Upper lobe of left lung (tissue), 6 donors: ENCODE data around the gene ZNF280C. TPM values are rescaled to one million over a fixed set of nuclear protein-coding genes. Genes with fewer than 3 reads are reported as not detected.

ENCODE experiments used
- ATAC-seq, 2 donors: fragments of 200-7000 bp; cut with Tn5 transposase; one replicate each; pipeline ENCODE4 v1.9.1; 2022; ENCODE audit warnings: mild to moderate bottlenecking in 2 of 2, moderate library complexity in 2 of 2; ENCODE audit not compliant: low FRiP score in 2 of 2
- DNase-seq, 2 donors: peaks; one replicate each; pipeline ENCODE4 v3.0.0-alpha.2; 2019 to 2020
- H3K27ac ChIP-seq, 4 donors: fragments of 200-600 bp; sonication (generic); one replicate each; pipeline ENCODE4 v1.5.1; 2016 to 2019
- H3K27me3 ChIP-seq, 4 donors: fragments of 200-600 bp; sonication (generic); one replicate each; pipeline ENCODE4 v1.5.1; 2017 to 2019
- H3K36me3 ChIP-seq, 4 donors: fragments of 200-600 bp; sonication (generic); one replicate each; pipeline ENCODE4 v1.5.1; 2016 to 2019
- H3K4me1 ChIP-seq, 4 donors: fragments of 200-600 bp; sonication (generic); one replicate each; pipeline ENCODE4 v1.5.1; 2018 to 2019
- H3K4me3 ChIP-seq, 4 donors: fragments of 200-600 bp; sonication (generic); one replicate each; pipeline ENCODE4 v1.5.1; 2017 to 2019; ENCODE audit warnings: mild to moderate bottlenecking in 2 of 4, moderate library complexity in 1 of 4
- H3K9me3 ChIP-seq, 4 donors: fragments of 200-600 bp; sonication (generic); one replicate each; pipeline ENCODE4 v1.5.1; 2018 to 2019
- CTCF ChIP-seq, 6 experiments: fragments of 450-650 bp in 4 of 6; fragments of 200-600 bp in 2 of 6; sonication (generic) in 2 of 6; IDR thresholded peaks; one replicate each; pipeline ENCODE4 v1.5.1; 2016 to 2019; ENCODE audit warnings: antibody characterized with exemption in 6 of 6
- EP300 ChIP-seq, 4 donors: sonication (generic); formaldehyde crosslinking; IDR thresholded peaks; one replicate each; pipeline ENCODE4 v1.5.1; 2017; ENCODE audit warnings: antibody characterized with exemption in 4 of 4, control low read depth in 2 of 4
- POLR2A ChIP-seq, 4 donors: fragments of 450-650 bp; IDR thresholded peaks; one replicate each; pipeline ENCODE4 v1.5.1; 2016 to 2017; ENCODE audit warnings: antibody characterized with exemption in 4 of 4, mild to moderate bottlenecking in 2 of 4
- POLR2AphosphoS5 ChIP-seq, 2 donors: sonication (generic); formaldehyde crosslinking; IDR thresholded peaks; one replicate each; pipeline ENCODE4 v1.5.1; 2017; ENCODE audit warnings: antibody characterized with exemption in 2 of 2
- WGBS, 2 donors: methylation state at CpG; one replicate each; pipeline ENCODE4 v1.1.5; 2017 to 2018; 5-methylcytosine and 5-hydroxymethylcytosine counted together
- total RNA-seq, 6 donors: library from RNA; depleted of rRNA in 4 of 6; stranded (reverse); fragments of >200 nt in 4 of 6; gene quantifications; one replicate each; pipeline versions ENCODE4 v1.1.0 to v1.2.1, GENCODE V29; 2016 to 2021
- donor health status: DM: no; HTN: no; CAD: no; lungs with moderate emphysema.
- donor health status: DM: no; HTN: yes; CAD: no; lungs with severe emphysema.

Gene ZNF280C
- total RNA-seq, 6 donors from 2014 or later: 2.8 to 3.8 (median 3.4) TPM

DNA sequence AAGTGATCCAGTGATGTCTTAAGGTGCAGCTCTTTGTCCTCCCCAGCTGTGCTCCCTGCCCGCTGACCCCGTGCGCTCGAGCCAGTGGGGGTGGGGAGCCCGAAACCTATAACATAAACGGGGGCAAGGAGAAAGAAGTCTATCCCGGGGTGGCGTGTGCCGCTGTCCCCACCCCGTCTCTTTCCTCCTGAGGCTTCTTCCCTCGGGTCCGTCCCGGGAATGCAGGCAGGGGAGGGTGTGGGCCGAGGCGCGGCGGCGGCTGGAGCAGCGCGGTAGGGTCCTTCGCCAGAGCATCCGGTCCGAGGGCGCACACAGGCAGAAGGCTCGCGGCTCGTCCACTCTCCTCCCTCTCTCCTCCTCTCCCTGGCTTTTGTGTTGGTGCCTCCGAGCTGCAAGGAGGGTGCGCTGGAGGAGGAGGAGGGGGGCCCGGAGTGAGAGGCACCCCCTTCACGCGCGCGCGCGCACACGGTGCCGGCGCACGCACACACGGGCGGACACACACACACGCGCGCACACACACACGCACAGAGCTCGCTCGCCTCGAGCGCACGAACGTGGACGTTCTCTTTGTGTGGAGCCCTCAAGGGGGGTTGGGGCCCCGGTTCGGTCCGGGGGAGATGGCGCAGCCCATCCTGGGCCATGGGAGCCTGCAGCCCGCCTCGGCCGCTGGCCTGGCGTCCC lies 97.1 kb downstream of the ZNF280C start, which contains the start of gene RAB33A:
TSS of gene RAB33A (plus strand) at position 517 of the 681 bp plus-strand sequence. CDS start at position 618, 101 bp downstream.
- no peaks in the 10 kb centered on the region for H3K27me3 ChIP-seq
- peaks cover 3 to 21% (median 9%) of the 10 kb centered on the region in 4 donors for H3K4me1 ChIP-seq
- ATAC-seq: peak; percentile 57 to 65
- WGBS, 2 donors: 44% methylated on average over 50 of the region's 61 CpGs; no CpG with 5 or more reads in 1 of the 2 donors
- H3K9me3 ChIP-seq: no peaks in the 10 kb centered on the region
- H3K36me3 ChIP-seq: no peaks in the 10 kb centered on the region
- TF ChIP-seq POLR2A (IDR thresholded peaks at IDR 0.05): no peak
- no peak for TF ChIP-seq EP300 (IDR thresholded peaks at IDR 0.05)
- no peak for TF ChIP-seq CTCF (IDR thresholded peaks at IDR 0.05)
- H3K4me3 ChIP-seq: peak within 1 kb of the TSS; percentile 1 to 54 (median 50)
- peak within 1 kb of the TSS in 3 of 4 donors; percentile 39 to 79 (median 59) for H3K27ac ChIP-seq
- DNase-seq: peak in 1 of 2 donors; percentile 85

GRCh38 chrX:130170752-130171445 lies 97.8 kb downstream of the ZNF280C start:
- peak; percentile 42 to 53 for DNase-seq
- H3K4me1 ChIP-seq: peaks cover 3 to 22% (median 9%) of the 10 kb centered on the region in 4 donors
- no peaks in the 10 kb centered on the region for H3K9me3 ChIP-seq
- no peaks in the 10 kb centered on the region for H3K36me3 ChIP-seq
- peak overlapping the region in 2 of 4 donors; percentile 39 to 79 for H3K27ac ChIP-seq
- TF ChIP-seq EP300 (IDR thresholded peaks at IDR 0.05): no peak
- TF ChIP-seq POLR2A (IDR thresholded peaks at IDR 0.05): no peak
- TF ChIP-seq CTCF (IDR thresholded peaks at IDR 0.05): no peak
- no peak for TF ChIP-seq POLR2AphosphoS5 (IDR thresholded peaks at IDR 0.05)
- peak overlapping the region in 3 of 4 donors; percentile 46 to 54 (median 53) for H3K4me3 ChIP-seq
- 0 to 37% methylated on average over 2 to 36 of the region's 36 CpGs for WGBS, 2 donors
- peak; percentile 55 to 56 for ATAC-seq
- no peaks in the 10 kb centered on the region for H3K27me3 ChIP-seq

- DNase-seq (no peak), ATAC-seq (no peak)
- Histone ChIP-seq H3K36me3 (no peaks in the 10 kb centered on the region), H3K27ac (peak overlapping the region in 1 of 4 donors; percentile 86), H3K27me3 (no peaks in the 10 kb centered on the region), H3K4me3 (peak overlapping the region in 2 of 4 donors; percentile 55 to 68), H3K9me3 (no peaks in the 10 kb centered on the region), H3K4me1 (peaks cover 0 to 22% (median 6%) of the 10 kb centered on the region in 4 donors)
- WGBS, 2 donors: 53 to 69% methylated on average over 4 of the region's 4 CpGs
- TF ChIP-seq POLR2AphosphoS5 (IDR thresholded peaks at IDR 0.05): no peak
Observed at GRCh38 chrX:130167040-130167439, 101.7 kb downstream of the ZNF280C start.

GRCh38 chrX:130166503-130166777 lies 102.3 kb downstream of the ZNF280C start:
- Histone ChIP-seq H3K4me1 (peaks cover 0 to 22% (median 6%) of the 10 kb centered on the region in 4 donors), H3K27ac (peak overlapping the region; percentile 83 to 89 (median 86)), H3K4me3 (peak overlapping the region in 3 of 4 donors; percentile 55 to 68 (median 65)), H3K9me3 (no peaks in the 10 kb centered on the region), H3K36me3 (no peaks in the 10 kb centered on the region), H3K27me3 (no peaks in the 10 kb centered on the region)
- no peak for TF ChIP-seq POLR2A (IDR thresholded peaks at IDR 0.05)
- no peak for TF ChIP-seq POLR2AphosphoS5 (IDR thresholded peaks at IDR 0.05)
- no peak for TF ChIP-seq EP300 (IDR thresholded peaks at IDR 0.05)
- TF ChIP-seq CTCF (IDR thresholded peaks at IDR 0.05): no peak
- ATAC-seq (peak in 1 of 2 donors; percentile 2), DNase-seq (no peak)
- WGBS, 2 donors: 0 to 40% methylated on average over 3 to 4 of the region's 4 CpGs

DNA sequence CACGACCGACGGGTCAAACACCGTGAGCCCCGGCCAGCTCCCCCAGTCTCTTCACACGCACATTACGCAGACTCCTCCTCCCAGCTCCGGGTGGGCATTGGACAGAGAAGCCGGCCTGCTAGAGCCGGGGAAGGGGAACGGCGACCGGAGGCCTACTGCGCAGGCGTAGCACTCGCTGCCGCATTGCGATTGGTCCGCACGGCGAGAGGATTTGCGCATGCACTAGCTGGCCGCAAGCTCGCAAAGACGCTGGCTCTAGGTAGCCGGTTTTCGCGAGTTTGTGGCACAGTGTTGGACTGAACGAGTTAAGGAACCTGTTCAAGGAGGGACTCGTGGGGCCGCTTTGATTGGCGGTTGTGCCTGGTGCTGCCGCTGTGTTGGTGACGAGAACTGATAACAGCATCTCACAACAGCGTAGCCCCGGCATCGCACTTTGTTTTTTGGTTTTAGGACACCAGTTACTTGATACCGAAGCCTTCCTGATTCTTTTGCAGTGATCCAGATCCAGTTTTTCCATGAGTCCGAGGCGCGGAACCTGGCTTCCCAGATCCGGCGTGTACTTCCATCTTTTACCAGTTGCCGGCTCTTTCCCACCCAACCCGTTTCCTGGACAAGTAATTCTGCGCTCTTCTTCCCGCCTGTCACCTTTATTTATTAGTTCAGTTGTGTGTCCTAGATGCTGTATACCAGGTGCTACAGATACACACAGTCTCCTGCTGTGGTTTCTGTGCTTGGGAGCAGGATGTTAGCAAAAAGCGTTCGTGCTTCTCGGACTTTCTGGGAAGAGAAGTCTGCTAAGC lies 102.8 kb downstream of the ZNF280C start, which contains the start of gene AIFM1:
TSS of gene AIFM1 (minus strand) at position 139 of the 800 bp plus-strand sequence. CDS start 185 bp downstream, outside the sequence.
- no peaks in the 10 kb centered on the region for H3K36me3 ChIP-seq
- DNase-seq (peak; percentile 90 to 96), ATAC-seq (peak; percentile 97 to 99)
- no peaks in the 10 kb centered on the region for H3K9me3 ChIP-seq
- H3K27me3 ChIP-seq: no peaks in the 10 kb centered on the region
- TF ChIP-seq CTCF (IDR thresholded peaks at IDR 0.05): peak in 1 of 6 experiments; percentile 28
- no peak for TF ChIP-seq EP300 (IDR thresholded peaks at IDR 0.05)
- peak in 3 of 4 donors; percentile 37 to 77 (median 44) for TF ChIP-seq POLR2A (IDR thresholded peaks at IDR 0.05)
- peak; percentile 30 to 68 for TF ChIP-seq POLR2AphosphoS5 (IDR thresholded peaks at IDR 0.05)
- peak within 1 kb of the TSS; percentile 16 to 68 (median 60) for H3K4me3 ChIP-seq
- WGBS, 2 donors: 0 to 48% methylated on average over 12 to 50 of the region's 50 CpGs
- peaks cover 0 to 19% (median 6%) of the 10 kb centered on the region in 4 donors for H3K4me1 ChIP-seq
- peak within 1 kb of the TSS; percentile 83 to 89 (median 86) for H3K27ac ChIP-seq
